Measurements from ENCODE around the gene F3. TPM values are rescaled to one million over a fixed set of nuclear protein-coding genes. Genes with fewer than 3 reads are reported as not detected.

F3 gene
- total RNA-seq, 6 experiments from 2014 or later, result 150 to 457 (median 176) TPM

GRCh38 chr1:94554580-94554979 is 13.0 kb upstream of the F3 start:
- Mint-ChIP-seq H3K27ac (no peak overlapping the region), H3K9me3 (no peaks in the 10 kb centered on the region), H3K4me3 (no peak overlapping the region), H3K27me3 (ENCODE audit: insufficient read depth) (no peaks in the 10 kb centered on the region), H3K36me3 (ENCODE audit: low read depth) (no peaks in the 10 kb centered on the region), H3K4me1 (ENCODE audit: low read depth) (peaks cover 21% of the 10 kb centered on the region)
- TF ChIP-seq, protein P1, sequence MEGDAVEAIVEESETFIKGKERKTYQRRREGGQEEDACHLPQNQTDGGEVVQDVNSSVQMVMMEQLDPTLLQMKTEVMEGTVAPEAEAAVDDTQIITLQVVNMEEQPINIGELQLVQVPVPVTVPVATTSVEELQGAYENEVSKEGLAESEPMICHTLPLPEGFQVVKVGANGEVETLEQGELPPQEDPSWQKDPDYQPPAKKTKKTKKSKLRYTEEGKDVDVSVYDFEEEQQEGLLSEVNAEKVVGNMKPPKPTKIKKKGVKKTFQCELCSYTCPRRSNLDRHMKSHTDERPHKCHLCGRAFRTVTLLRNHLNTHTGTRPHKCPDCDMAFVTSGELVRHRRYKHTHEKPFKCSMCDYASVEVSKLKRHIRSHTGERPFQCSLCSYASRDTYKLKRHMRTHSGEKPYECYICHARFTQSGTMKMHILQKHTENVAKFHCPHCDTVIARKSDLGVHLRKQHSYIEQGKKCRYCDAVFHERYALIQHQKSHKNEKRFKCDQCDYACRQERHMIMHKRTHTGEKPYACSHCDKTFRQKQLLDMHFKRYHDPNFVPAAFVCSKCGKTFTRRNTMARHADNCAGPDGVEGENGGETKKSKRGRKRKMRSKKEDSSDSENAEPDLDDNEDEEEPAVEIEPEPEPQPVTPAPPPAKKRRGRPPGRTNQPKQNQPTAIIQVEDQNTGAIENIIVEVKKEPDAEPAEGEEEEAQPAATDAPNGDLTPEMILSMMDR (IDR thresholded peaks at IDR 0.05), result no peak; the same call in 1 of the 2 replicates
- DNase-seq, result no peak

DNA sequence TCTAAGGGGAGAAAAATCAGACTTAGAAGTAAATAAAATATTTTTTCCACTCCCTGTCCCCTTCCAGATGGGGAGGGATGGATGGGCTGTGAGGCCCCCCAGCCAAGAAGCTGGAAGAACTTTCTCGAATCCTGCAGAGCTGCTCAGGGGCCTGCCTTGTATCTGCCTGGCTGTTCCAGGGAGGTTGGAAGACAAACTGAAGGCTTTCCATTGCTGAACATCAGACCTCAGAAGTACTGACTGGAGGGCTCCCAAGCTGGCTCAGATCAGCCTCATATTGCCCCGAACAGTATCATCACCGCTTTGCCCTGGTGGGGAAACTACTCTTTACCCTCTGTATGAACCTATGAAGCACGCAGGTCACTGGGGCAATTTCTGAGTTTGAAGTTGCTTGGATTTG is 12.4 kb upstream of the F3 start:
- Mint-ChIP-seq H3K27ac (no peak overlapping the region), H3K9me3 (no peaks in the 10 kb centered on the region), H3K4me1 (ENCODE audit: low read depth) (peaks cover 18% of the 10 kb centered on the region), H3K27me3 (ENCODE audit: insufficient read depth) (no peaks in the 10 kb centered on the region), H3K4me3 (no peak overlapping the region), H3K36me3 (ENCODE audit: low read depth) (no peaks in the 10 kb centered on the region)
- DNase-seq, result no peak
- TF ChIP-seq, protein P1 (IDR thresholded peaks at IDR 0.05), result no peak

DNA sequence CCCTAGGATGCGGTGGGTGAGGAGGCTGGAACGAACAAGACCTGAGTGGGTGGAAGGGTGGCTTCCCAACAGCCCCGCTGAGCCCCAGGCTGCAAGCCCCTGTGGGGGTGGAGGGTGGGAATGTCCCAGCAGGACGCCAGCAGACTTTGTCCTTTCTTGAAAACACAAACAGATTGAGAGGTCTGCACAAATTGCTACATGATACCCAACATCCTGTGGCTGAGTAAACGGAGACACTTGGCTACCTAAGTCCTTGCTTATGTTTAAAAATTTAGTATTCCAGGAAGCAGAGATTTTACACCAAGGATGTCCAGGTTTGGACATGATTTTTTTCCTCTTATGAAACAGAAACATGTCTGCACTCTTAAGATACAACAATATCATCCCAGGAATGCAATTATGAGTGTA is 11.8 kb upstream of the F3 start:
- H3K4me1 Mint-ChIP-seq (ENCODE audit: low read depth), result peaks cover 18% of the 10 kb centered on the region

GRCh38 chr1:94552071-94552586 is 10.6 kb upstream of the F3 start:
- TF ChIP-seq, protein P1 (IDR thresholded peaks at IDR 0.05), result no peak
- Mint-ChIP-seq H3K36me3 (ENCODE audit: low read depth) (no peaks in the 10 kb centered on the region; the same call in 1 of the 2 replicates), H3K4me1 (ENCODE audit: low read depth) (peaks cover 18% of the 10 kb centered on the region), H3K9me3 (no peaks in the 10 kb centered on the region), H3K27me3 (ENCODE audit: insufficient read depth) (no peaks in the 10 kb centered on the region), H3K4me3 (no peak overlapping the region), H3K27ac (no peak overlapping the region)
- DNase-seq, result no peak

More for the DNA sequence above, 11.8 kb upstream of the F3 start:
- Mint-ChIP-seq H3K36me3 (ENCODE audit: low read depth) (no peaks in the 10 kb centered on the region), H3K4me3 (peak overlapping the region; percentile 20; the same call in 1 of the 2 replicates), H3K9me3 (no peaks in the 10 kb centered on the region), H3K27me3 (ENCODE audit: insufficient read depth) (no peaks in the 10 kb centered on the region), H3K27ac (peak overlapping the region; percentile 23; the same call in 1 of the 2 replicates)
- TF ChIP-seq, protein P1 (IDR thresholded peaks at IDR 0.05), result no peak
- no peak for DNase-seq

DNA sequence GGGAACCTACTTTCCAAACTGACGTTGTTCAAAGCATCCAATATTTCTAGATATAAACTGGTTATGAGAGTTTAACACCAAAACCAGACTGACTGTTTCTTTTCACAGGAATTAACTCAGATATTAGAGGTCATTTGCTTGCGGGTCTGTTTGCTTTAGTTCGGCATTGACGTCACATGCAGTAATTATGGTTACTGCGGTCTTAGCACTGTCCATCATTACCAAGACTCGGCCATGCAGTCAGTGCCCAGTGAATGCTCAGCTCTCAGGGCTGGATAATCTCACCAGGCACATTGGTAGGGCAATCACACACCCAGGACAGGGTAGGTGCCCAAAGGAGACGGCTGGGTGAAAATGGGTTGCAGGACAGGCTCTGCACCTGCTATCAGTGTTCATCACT is 9.9 kb upstream of the F3 start:
- no peaks in the 10 kb centered on the region for H3K9me3 Mint-ChIP-seq
- no peaks in the 10 kb centered on the region for H3K27me3 Mint-ChIP-seq (ENCODE audit: insufficient read depth)
- H3K27ac Mint-ChIP-seq, result no peak overlapping the region
- no peaks in the 10 kb centered on the region; the same call in 1 of the 2 replicates for H3K36me3 Mint-ChIP-seq (ENCODE audit: low read depth)
- TF ChIP-seq, protein P1 (IDR thresholded peaks at IDR 0.05), result no peak
- H3K4me3 Mint-ChIP-seq, result no peak overlapping the region
- peaks cover 23% of the 10 kb centered on the region for H3K4me1 Mint-ChIP-seq (ENCODE audit: low read depth)
- no peak for DNase-seq
